22Rv1 (cell line): Measurements from ENCODE around the gene SURF6.

Experiments used
- ZFX ChIP-seq: fragments of 450-650 bp; IDR thresholded peaks from 2 replicates; pipeline ENCODE4 v1.6.1; 2017; ENCODE audit warnings: antibody characterized with exemption, borderline replicate concordance
- TF ChIP-seq, protein P1 (sequence below): fragments of 450-650 bp; IDR thresholded peaks from 2 replicates; pipeline ENCODE4 v1.5.1; 2017; ENCODE audit warnings: mild to moderate bottlenecking

DNA sequence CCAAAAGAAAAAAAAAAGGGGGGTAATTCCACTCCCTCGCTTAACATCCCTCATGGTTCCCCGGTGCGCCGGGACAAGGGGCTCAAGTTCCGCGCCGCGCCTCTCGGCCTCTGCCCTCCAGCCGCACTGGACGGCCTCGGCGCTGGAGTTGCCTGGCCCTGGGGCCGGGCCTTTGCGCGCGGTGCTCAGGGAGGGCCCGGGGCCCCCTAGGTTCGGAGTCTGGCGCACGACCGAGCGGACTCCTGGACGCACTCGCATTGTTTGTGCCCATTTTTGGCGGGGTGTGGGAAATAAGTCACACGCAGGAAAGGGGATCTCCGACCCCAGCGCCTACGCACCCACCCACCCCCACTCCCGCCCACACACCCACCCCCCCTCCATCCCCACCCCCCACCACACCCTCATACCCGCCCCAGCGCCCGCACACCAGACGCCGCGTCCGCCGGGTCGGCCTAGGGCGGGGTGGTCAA is 11.6 kb upstream of the SURF6 start:
- TF ChIP-seq, protein P1, sequence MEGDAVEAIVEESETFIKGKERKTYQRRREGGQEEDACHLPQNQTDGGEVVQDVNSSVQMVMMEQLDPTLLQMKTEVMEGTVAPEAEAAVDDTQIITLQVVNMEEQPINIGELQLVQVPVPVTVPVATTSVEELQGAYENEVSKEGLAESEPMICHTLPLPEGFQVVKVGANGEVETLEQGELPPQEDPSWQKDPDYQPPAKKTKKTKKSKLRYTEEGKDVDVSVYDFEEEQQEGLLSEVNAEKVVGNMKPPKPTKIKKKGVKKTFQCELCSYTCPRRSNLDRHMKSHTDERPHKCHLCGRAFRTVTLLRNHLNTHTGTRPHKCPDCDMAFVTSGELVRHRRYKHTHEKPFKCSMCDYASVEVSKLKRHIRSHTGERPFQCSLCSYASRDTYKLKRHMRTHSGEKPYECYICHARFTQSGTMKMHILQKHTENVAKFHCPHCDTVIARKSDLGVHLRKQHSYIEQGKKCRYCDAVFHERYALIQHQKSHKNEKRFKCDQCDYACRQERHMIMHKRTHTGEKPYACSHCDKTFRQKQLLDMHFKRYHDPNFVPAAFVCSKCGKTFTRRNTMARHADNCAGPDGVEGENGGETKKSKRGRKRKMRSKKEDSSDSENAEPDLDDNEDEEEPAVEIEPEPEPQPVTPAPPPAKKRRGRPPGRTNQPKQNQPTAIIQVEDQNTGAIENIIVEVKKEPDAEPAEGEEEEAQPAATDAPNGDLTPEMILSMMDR, result no peak
- no peak for TF ChIP-seq ZFX
